HG02571 (cell line): ENCODE data around the gene ELP2.
"Not testable (repeated sequence)": the region's sequence is repeated elsewhere in the genome, so short reads cannot be mapped to it uniquely, and the experiment has no call there.

ENCODE experiments used
- ATAC-seq: cut with Tn5 transposase; IDR thresholded peaks from one replicate; pipeline ENCODE4 v1.9.1; 2021; ENCODE audit warnings: mild to moderate bottlenecking, moderate library complexity; ENCODE audit not compliant: unreplicated experiment

ELP2 gene

GRCh38 chr18:36155851-36156757 is 26.4 kb downstream of the ELP2 start:
- ATAC-seq: no peak

GRCh38 chr18:36157441-36157840 is 27.7 kb downstream of the ELP2 start:
- no peak for ATAC-seq

DNA sequence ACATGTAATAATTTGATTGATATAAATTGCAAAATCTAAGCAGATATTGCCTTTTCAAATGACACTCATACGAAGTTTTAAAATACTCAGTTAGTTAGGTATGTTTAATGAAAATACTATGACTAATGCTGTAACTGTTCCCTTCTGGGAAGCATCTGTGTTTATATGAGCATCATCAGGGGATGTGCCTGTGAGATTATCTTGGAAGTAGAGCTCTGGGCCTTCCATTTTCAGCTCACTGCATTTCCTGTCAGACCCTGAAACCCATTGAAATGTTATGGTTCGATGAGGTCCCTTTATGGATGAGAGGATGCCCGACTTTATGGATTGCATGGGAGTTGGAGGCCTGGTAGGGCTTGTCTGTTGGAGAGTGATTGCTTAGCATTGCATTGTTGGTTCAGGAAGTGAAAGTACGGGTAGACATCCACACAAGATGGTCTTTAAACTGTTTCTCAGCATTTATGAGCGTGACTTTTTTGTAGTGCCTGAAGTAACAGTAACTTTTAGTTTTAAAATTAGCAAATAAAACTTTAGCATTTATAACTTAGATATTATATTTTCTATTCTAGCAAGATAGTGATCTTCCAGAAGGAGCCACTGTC is 28.7 kb downstream of the ELP2 start:
- ATAC-seq: no peak

DNA sequence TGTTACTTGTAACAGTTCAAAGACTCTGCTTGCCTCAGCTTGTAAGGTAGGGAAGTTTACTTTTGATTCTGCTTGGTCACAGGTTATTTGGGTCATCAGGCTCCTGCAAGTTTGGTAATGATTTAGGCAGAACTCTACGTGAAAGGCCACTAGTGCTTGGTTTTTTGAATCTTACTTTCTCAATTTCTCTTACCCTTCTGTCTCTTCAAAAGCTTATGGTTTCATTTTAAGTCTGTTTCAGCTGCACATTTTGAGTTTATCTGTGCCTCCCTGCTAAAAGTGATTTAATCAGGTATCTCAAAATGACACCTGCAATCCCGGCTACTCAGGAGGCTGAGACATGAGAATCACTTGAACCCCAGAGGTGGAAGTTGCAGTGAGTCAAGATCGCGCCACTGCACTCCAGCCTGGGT is 31.3 kb downstream of the ELP2 start:
- no peak for ATAC-seq

DNA sequence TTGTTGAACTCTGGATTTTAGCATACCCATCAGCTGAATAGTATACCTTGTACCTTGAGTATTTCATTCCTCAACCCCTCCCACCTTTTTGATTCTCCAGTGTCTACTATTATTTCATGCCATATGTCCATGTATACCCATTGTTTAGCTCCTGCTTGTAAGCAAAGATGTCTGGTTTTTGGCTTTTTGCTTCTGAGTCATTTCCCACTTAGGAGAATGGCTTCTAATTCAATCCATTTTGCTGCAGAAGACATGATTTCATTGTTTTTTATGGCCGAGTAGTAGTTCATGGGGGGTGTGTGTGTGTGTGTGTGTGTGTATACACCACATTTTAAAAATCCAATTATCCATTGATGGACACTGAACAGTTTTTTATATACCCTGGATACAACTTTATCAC is 33.3 kb downstream of the ELP2 start:
- ATAC-seq: no peak

DNA sequence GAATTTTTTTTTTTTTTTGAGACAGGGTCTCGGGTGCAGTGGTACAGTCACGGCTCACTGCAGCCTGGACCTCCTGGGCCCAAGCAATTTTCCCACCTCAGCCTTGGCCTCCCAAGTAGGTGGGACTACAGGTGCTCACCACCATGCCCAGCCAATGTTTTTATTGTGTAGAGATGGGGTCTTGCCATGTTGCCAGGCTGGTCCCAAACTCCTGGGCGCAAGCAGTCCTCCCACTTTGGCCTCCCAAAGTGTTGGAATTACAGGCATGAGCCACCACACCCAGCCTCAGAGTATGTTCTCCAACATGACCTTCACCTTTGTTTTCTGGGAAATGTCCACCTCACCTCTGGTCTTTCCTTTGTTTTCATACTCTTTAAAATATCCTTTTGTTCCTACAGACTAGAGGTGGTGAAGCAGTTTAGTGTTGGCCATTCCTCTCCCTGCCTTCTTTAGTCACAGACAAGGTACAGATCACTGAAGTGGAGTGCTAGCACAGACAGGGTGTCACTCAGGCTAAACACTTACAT is 38.1 kb downstream of the ELP2 start:
- ATAC-seq: no peak

GRCh38 chr18:36168296-36168695 is 38.6 kb downstream of the ELP2 start:
- not testable (repeated sequence) for ATAC-seq

GRCh38 chr18:36169938-36170337 is 40.2 kb downstream of the ELP2 start:
- no peak for ATAC-seq

DNA sequence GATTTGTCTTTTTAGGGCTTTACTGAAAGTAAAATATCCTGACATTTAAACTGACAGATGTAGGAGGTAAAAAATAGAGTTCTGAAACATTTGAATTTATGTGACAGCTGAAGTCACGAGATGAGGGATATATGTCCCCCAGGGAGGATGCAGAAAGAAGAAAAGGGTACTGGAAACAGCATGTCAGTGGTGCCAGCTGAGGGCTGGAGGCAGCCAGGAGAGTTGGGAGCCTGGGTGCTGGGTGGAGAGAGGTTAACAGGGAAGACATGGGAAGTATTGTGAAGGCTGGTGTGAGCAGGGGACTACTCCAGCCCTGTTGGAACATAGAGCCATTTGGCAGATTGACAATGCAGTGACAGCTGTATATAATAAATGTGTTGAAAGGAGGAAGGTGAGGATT is 45.8 kb downstream of the ELP2 start:
- no peak for ATAC-seq

DNA sequence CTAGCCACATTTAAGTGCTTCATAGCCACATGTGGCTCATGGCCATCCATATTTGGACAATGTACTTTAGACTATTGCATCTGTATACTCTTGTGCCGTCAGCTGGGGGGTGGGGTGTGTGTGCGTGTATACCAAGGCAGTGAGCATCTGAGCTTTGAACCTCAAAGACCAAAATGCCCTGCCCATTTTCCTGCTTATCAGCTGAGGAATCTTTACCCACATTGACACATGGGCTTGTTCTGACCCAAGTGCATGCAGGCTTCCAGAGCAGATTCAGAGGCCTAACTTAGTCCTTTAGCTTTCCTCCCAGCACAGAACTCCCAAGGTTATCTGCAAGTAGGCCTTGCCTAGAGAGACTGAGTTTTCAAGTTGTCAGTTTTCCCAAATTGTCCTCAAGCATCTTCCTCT is 46.5 kb downstream of the ELP2 start:
- no peak for ATAC-seq

DNA sequence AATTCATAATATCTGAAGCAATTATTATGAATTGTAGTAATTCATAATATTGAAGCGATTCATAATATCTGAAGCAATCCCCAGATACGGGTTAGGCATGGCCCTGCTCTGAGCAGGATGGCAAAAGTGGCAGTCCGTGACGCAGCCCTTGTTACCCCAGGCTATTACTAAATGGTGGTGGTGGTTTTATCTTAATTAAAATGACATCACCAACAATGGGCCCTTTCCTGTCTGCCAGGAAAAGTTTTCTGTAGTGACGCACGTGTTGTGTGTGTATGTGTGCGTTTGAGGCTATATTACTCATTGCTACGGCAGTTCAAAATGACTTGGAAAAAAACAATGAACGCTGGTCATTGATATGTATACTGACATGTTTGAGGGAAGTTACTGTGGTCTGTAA is 47.0 kb downstream of the ELP2 start:
- ATAC-seq: no peak

- no peak for ATAC-seq
Measured at GRCh38 chr18:36177913-36178312, 48.2 kb downstream of the ELP2 start.

DNA sequence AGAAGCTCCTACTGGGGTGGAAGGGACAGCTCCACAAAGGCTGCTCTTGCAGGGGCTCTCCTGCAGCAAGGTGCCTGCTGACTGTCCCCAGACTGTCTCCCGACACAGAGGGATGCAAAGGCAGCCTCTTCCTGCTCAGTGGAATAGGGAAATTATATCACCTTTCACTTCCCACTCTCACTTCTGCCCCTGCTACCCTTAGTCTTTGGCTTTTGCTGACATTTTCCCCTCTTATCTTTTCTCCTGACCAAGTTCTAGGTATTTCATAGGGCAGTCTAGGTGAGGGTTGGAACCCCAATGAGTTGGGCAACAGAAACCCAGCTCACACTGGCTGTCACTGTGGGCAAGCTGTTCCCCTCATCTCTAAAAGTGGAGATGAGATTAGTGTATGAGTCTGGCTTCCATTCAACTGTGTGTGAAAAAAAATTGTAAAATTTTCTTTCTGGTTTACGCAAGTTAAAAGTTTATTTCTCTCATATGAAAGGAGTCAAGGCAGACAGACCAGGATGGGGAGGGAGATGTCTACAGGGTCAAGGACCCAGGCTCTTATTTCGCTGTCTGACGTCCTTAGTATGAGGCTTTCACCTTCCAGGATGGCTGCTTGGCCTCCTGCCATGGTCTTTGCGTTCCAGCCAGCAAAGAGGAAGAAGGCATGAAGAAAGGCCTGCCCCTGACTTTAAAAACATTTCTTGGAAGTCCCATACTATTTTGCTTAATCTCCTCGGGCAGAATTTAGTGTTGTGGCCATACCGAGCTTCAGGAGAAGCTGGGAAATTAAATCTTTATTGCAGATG is 50.1 kb downstream of the ELP2 start:
- ATAC-seq: no peak

GRCh38 chr18:36181441-36181840 is 51.7 kb downstream of the ELP2 start:
- ATAC-seq: no peak

- no peak for ATAC-seq
Measured at GRCh38 chr18:36181898-36182506, 52.3 kb downstream of the ELP2 start.

- ATAC-seq: no peak
Measured at GRCh38 chr18:36183033-36183432, 53.3 kb downstream of the ELP2 start.

DNA sequence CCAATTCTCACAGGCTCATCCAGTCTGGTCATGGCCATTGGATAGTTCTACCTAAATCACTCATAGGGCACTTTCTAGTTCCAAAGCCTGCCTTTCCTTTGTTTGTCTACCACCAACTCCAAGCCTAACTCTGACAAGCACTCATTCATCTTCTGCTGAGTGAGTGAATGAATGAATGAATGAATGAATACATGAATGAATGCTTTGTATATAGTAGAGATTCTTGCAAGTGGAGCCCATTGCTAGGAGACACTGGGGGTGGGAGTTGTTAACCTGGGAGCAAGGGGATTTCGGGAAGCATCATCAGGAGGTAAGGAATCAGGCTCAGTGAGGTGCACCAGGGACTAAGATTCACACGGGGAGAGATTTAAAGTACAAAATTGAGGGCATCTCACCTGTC is 54.3 kb downstream of the ELP2 start:
- no peak for ATAC-seq

DNA sequence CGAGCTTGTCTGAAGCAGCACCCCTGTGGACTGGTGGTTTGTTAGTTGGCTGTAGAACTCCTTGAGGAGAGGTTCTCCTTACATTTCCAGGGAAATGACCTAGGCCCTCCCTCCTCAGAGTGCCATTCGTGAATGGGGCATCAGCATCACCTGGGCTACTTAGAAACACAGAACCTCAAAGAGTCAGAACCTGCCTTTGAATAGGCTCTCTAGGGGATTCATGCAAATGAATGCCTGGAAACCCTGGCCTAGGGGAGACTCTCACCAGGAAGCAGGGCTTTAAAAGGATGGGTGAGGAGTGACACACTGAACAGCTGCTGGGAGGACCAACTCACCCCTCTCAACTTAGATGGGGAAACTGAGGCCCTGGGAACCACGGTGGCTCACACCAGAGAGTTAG is 55.5 kb downstream of the ELP2 start:
- no peak for ATAC-seq

GRCh38 chr18:36185901-36186460 is 56.3 kb downstream of the ELP2 start:
- no peak for ATAC-seq

DNA sequence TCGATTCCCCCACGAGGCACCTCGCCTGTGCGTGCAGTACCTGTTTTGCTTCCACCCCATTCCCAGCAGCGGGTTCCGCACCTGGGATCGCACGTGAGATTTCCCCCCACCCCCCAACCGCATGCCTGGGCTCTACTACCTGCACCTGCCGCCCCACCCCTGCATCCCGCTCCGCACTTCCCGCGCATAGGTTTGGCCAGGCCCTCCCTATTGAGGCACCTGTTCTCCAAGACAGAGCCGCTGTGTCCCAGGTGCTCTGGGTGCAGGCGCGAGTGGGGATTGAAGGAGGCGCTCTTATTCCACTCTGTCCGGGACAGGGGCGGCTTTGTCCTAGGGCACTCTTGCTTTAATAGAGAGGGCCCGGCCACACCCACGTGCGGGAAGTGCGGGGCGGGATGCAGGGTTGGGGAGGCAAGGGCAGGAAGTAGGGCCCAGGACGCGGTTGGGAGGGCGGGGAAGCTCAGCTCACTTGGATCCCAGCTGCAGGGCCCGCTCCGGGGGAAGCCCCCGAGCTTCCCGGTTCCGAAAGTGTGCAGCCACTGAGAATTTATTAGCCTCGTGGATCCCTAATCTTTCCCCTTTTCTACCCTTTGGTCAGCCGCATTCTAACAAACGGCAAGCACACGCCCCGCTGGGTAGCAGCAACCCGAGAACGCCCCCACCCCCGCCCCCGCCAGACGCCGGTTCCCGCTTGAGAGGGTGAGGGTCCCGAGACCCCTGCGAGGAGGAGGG is 56.9 kb downstream of the ELP2 start:
- no peak for ATAC-seq
